ENCODE results near the gene PADI1. TPM values are rescaled to one million over a fixed set of nuclear protein-coding genes. Genes with fewer than 3 reads are reported as not detected.

Gene PADI1
- total RNA-seq, 4 donors from 2014 or later = not detected

DNA sequence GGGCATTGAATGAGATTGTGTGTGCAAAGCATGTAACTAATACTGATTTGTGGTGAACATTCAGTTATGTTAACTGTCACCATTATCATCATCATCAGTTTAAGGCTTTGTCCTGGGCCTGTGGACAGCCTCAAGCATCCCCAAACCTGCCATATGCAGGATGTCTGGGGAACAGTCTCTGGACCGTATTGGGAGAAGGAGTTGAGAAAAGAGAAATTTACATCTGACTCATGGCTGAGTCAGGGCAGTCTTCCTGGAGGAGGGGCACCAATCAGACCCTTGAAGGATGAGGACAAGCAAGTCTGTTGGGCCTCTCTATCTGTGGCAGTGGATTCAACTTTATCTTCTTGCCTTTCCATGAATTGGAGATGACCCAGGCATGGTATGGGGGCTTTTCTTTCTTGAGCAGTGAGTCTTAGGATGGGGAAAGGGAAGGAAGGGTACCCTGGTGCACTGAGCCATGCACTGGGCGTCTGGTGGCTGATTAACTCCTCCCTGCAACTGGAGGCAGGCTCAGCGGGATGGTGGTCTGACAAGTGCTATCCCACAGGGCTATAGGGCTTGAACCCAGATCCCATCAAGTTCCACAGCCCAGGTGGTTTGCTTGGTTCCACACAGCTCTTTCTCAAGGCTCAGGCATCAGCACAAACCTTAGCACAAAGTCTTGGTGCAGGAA, 46.9 kb downstream of the PADI1 start:
- TF ChIP-seq, protein P1, sequence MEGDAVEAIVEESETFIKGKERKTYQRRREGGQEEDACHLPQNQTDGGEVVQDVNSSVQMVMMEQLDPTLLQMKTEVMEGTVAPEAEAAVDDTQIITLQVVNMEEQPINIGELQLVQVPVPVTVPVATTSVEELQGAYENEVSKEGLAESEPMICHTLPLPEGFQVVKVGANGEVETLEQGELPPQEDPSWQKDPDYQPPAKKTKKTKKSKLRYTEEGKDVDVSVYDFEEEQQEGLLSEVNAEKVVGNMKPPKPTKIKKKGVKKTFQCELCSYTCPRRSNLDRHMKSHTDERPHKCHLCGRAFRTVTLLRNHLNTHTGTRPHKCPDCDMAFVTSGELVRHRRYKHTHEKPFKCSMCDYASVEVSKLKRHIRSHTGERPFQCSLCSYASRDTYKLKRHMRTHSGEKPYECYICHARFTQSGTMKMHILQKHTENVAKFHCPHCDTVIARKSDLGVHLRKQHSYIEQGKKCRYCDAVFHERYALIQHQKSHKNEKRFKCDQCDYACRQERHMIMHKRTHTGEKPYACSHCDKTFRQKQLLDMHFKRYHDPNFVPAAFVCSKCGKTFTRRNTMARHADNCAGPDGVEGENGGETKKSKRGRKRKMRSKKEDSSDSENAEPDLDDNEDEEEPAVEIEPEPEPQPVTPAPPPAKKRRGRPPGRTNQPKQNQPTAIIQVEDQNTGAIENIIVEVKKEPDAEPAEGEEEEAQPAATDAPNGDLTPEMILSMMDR (IDR thresholded peaks at IDR 0.05) = no peak
- TF ChIP-seq POLR2A (IDR thresholded peaks at IDR 0.05) = no peak
- Histone ChIP-seq H3K27me3 (no peaks in the 10 kb centered on the region), H3K4me3 (no peak overlapping the region), H3K36me3 (no peaks in the 10 kb centered on the region), H3K4me1 (peaks cover 0 to 7% (median 0%) of the 10 kb centered on the region in 4 donors), H3K27ac (no peak overlapping the region), H3K9me3 (no peaks in the 10 kb centered on the region)
- no peak for DNase-seq

DNA sequence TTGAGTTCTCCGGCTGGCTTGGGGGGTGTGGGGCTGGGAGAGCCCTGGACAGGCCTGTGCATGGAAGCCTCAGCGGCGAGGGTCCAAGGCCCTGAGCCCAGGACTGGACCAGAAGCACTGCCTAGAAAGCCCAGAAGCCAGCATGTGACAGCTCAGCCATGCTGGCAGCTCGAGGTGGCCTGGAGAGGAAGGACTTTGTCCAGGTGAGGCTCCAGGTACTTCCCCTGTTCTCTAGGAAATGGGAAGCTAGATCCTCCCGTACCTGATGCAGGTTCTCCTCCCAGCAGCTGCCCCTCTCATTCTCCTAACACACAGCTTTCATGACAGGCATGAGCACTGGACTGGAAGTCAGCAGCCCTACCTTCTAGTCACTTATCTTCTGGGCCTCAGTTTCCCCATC, 50.4 kb downstream of the PADI1 start:
- peaks cover 0 to 7% (median 0%) of the 10 kb centered on the region in 4 donors for H3K4me1 ChIP-seq
- H3K27me3 ChIP-seq = no peaks in the 10 kb centered on the region
- H3K4me3 ChIP-seq = no peak overlapping the region
- H3K36me3 ChIP-seq = no peaks in the 10 kb centered on the region
- H3K27ac ChIP-seq = peak overlapping the region in 1 of 4 donors; percentile 2
- TF ChIP-seq, protein P1 (IDR thresholded peaks at IDR 0.05) = no peak
- no peak for TF ChIP-seq POLR2A (IDR thresholded peaks at IDR 0.05)
- no peaks in the 10 kb centered on the region for H3K9me3 ChIP-seq
- DNase-seq = peak in 1 of 3 donors; percentile 73

DNA sequence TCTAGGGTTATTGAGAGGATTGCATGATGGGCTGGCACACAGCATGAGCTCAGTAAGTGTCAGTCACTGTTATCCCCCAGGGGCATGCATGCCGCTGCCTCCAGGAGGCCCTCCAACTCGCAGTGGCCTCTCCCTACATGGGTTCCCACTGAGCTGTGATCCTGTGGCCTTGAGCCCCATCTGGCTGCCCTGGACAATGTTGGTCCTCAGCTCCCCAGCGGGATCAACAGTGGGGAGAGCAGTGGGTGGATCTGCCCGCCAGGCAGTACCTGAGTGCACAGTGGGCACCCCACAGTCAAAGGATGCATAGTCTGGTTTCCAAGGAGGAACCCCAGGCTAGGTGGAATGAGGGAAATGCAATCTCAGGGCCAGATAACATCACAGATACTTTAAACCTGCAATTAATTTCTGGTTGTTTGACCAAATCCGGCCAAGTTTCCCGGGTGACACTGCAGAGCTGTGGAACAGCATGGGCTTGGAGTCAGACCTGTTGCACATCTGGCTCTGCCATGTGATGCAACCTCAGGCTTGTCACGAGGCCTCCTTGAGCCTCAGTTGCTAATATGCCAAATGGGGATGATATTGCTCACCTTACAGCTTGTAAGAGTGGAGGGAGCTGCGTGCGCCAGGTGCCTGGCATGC, 53.3 kb downstream of the PADI1 start:
- TF ChIP-seq, protein P1 (IDR thresholded peaks at IDR 0.05) = no peak
- no peak for TF ChIP-seq POLR2A (IDR thresholded peaks at IDR 0.05)
- no peaks in the 10 kb centered on the region for H3K4me1 ChIP-seq
- H3K36me3 ChIP-seq = no peaks in the 10 kb centered on the region
- H3K9me3 ChIP-seq = no peaks in the 10 kb centered on the region
- no peaks in the 10 kb centered on the region for H3K27me3 ChIP-seq
- H3K4me3 ChIP-seq = no peak overlapping the region
- no peak overlapping the region for H3K27ac ChIP-seq
- no peak for DNase-seq

DNA sequence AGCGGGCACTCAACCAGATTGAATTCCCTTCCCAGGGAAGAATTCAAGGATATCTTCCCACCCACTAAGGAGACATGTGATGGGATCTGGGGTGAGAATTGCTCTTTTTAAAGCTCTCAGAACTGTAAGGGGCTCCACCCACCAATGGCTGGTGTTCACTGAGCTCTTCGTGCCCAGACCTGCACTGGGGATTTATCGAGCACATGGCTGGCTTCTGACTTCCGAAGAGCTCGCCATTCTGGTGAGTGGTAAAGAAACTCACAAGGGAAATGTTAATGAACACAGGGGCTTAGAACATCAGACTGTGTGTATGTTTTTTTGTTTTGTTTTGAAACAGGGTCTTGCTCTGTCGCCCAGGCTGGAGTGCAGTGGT, 53.8 kb downstream of the PADI1 start:
- no peak for DNase-seq
- H3K27me3 ChIP-seq = no peaks in the 10 kb centered on the region
- no peaks in the 10 kb centered on the region for H3K9me3 ChIP-seq
- H3K27ac ChIP-seq = no peak overlapping the region
- no peaks in the 10 kb centered on the region for H3K4me1 ChIP-seq
- H3K36me3 ChIP-seq = no peaks in the 10 kb centered on the region
- H3K4me3 ChIP-seq = no peak overlapping the region
- TF ChIP-seq, protein P1 (IDR thresholded peaks at IDR 0.05) = no peak

DNA sequence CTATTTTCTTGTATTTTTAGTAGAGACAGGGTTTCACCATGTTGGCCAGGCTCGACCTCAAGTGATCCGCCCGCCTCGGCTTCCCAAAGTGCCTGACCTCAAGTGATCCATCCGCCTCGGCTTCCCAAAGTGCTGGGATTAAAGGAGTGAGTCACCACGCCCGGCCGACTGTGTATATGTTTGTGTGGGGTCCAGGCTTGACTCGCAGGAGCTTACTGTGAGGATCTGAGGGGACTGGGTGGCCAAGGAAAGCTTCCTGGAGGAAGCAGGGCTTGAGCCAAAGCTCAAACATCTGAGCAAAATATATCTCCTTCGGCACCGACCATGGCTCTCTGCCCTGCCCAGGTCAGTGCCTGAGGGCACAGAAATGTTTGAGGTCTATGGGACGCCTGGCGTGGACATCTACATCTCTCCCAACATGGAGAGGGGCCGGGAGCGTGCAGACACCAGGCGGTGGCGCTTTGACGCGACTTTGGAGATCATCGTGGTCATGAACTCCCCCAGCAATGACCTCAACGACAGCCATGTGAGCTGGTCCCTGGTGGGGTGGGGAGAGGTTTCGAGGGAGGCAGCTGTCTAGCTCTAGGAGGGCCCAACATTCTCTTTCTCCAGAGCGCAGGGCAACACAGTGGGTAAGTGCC, 54.4 kb downstream of the PADI1 start:
- Histone ChIP-seq H3K27ac (no peak overlapping the region), H3K9me3 (no peaks in the 10 kb centered on the region), H3K36me3 (no peaks in the 10 kb centered on the region), H3K4me3 (no peak overlapping the region), H3K27me3 (no peaks in the 10 kb centered on the region), H3K4me1 (no peaks in the 10 kb centered on the region)
- DNase-seq = no peak
- TF ChIP-seq, protein P1 (IDR thresholded peaks at IDR 0.05) = no peak
- no peak for TF ChIP-seq POLR2A (IDR thresholded peaks at IDR 0.05)
